Duodenal mucosa (tissue), 2 donors: ENCODE results near the gene MYO7B.
"Not testable (repeated sequence)": the region's sequence is repeated elsewhere in the genome, so short reads cannot be mapped to it uniquely, and the experiment has no call there.

ENCODE experiments used
- H3K27ac ChIP-seq: one replicate; pipeline ENCODE4 v1.7.0; 2013; ENCODE audit warnings: low read depth, low read length
- H3K27me3 ChIP-seq, 2 donors: one replicate each; pipeline ENCODE4 v1.7.0; 2013; ENCODE audit warnings: low read length in 2 of 2, control low read depth in 1 of 2; ENCODE audit not compliant: insufficient read depth in 2 of 2, control insufficient read depth in 1 of 2
- H3K36me3 ChIP-seq, 2 donors: one replicate each; pipeline ENCODE4 v1.7.0; 2013; ENCODE audit warnings: low read length in 2 of 2, control low read depth in 1 of 2; ENCODE audit not compliant: insufficient read depth in 2 of 2, control insufficient read depth in 1 of 2
- H3K4me1 ChIP-seq, 2 donors: one replicate each; pipeline ENCODE4 v1.7.0; 2013; ENCODE audit warnings: low read length in 2 of 2, control low read depth in 1 of 2; ENCODE audit not compliant: insufficient read depth in 2 of 2, control insufficient read depth in 1 of 2
- H3K4me3 ChIP-seq, 2 donors: one replicate each; pipeline ENCODE4 v1.7.0; 2013; ENCODE audit warnings: low read length in 2 of 2, low read depth in 1 of 2
- H3K9ac ChIP-seq, 2 donors: one replicate each; pipeline ENCODE4 v1.7.0; 2013; ENCODE audit warnings: low read length in 2 of 2, low read depth in 1 of 2
- H3K9me3 ChIP-seq, 2 donors: one replicate each; pipeline ENCODE4 v1.7.0; 2013; ENCODE audit warnings: low read length in 2 of 2, control low read depth in 1 of 2; ENCODE audit not compliant: control insufficient read depth in 1 of 2

Gene MYO7B

DNA sequence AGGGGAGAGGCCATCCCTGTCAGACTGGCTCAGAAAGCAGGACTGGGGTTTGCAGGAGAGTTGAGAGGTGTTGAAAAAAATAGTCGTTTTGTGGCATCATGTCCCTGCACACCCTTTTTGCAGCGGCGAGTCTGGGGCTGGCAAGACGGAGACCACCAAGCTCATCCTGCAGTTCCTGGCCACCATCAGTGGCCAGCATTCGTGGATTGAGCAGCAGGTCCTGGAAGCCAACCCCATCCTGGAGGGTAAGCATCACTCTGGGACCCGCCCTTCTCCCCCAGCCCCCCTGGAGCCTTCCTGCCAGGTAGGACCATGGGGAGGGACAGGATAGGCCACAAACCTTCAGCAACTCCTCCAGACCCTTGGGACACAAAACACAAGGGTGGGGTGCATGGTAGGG lies 34.2 kb downstream of the MYO7B start:
- H3K9me3 ChIP-seq, result no peaks in the 10 kb centered on the region
- no peaks in the 10 kb centered on the region for H3K4me1 ChIP-seq
- H3K27ac ChIP-seq, result no peak overlapping the region
- H3K9ac ChIP-seq, result no peak overlapping the region
- H3K36me3 ChIP-seq, result peaks cover 43 to 67% of the 10 kb centered on the region in 2 donors
- no peak overlapping the region for H3K4me3 ChIP-seq
- no peaks in the 10 kb centered on the region for H3K27me3 ChIP-seq

DNA sequence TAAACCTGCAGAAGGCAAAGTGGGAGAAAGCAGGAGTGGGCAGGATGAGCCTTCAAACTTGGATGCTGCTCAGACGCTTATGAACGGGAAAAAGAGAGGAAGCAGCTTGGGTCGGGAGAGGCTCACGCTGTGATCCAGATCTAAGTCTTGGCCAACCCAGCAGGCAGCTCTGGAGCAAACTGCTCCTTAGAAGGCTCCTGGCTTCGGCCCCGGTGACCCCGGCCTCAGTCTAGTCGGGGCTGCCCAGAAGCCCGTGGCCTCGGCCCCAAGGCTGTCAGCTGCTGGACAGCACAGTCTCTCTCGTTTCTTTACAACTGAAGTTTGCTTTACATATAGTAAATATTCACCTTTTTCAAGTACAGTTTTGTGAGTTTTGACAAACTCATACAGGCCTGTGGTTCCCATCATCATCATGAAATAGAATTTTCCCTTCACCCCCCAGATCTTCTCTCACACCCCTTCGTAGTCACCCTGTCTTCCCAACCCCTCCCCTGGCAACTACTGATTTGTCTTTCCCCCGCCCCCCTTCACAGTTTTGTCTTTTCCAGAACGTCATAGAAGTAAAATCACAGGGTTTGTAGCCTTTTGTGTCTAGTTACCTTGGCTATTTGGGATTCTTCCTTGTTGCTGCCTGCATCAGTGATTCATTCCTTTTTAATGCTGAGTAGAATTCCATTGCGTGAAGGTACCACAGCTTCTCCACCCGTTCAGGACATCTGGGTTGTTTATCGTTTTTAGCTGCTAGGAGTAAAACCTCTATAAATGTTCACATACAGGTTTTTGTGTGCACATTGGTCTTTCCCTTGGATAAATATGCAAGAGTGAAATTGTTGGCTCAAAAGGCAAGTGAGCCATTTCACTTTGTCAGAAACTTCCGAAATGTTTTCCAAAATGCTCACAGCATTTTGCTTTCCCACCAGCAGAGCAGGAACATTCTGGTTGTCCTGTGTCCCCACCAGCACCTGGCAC lies 35.1 kb downstream of the MYO7B start:
- no peaks in the 10 kb centered on the region for H3K27me3 ChIP-seq
- no peaks in the 10 kb centered on the region for H3K9me3 ChIP-seq
- H3K36me3 ChIP-seq, result peaks cover 44 to 63% of the 10 kb centered on the region in 2 donors
- H3K27ac ChIP-seq, result no peak overlapping the region
- H3K4me3 ChIP-seq, result no peak overlapping the region
- H3K4me1 ChIP-seq, result no peaks in the 10 kb centered on the region
- H3K9ac ChIP-seq, result no peak overlapping the region

DNA sequence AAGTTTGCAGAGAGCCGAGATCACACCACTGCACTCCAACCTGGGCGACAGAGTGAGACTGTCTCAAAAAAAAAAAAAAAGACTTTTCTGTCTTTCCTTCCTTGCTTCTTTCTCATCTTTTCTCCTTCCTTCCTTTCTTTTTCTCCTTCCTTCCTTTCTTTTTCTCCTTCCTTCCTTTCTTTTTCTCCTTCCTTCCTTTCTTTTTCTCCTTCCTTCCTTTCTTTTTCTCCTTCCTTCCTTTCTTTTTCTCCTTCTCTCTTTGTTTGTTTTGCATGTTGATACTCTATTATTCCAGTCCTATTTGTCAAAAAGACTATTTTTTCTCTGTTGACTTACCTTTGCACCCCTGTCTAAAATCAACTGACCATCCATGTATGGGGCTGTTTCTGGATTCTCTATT lies 36.9 kb downstream of the MYO7B start:
- H3K27me3 ChIP-seq, H3K4me1 ChIP-seq, H3K27ac ChIP-seq, H3K4me3 ChIP-seq, H3K9ac ChIP-seq, H3K9me3 ChIP-seq: not testable (repeated sequence)
- H3K36me3 ChIP-seq, result peaks cover 42 to 52% of the 10 kb centered on the region in 2 donors

DNA sequence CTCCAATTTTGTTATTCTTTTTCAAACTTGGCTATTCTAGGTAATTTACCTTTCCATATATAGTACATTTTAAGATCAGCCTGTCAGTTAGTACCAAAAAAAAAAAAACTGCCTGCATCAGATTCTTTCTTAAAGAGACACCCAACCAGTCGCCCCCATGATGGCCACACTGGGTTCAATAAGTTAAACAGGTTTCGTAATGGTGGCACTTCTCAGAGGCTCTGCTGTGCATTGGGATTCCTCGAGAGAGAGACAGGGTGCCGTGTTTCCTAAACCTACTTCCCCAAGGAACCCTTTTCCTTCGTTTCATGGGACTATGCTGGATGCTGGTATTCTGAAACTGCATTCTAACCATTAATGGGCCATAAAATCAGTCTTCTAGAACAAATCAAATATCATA lies 37.4 kb downstream of the MYO7B start:
- H3K27ac ChIP-seq, result no peak overlapping the region
- no peaks in the 10 kb centered on the region for H3K4me1 ChIP-seq
- no peaks in the 10 kb centered on the region for H3K9me3 ChIP-seq
- no peak overlapping the region for H3K9ac ChIP-seq
- H3K36me3 ChIP-seq, result peaks cover 42 to 51% of the 10 kb centered on the region in 2 donors
- H3K4me3 ChIP-seq, result no peak overlapping the region
- H3K27me3 ChIP-seq, result no peaks in the 10 kb centered on the region

DNA sequence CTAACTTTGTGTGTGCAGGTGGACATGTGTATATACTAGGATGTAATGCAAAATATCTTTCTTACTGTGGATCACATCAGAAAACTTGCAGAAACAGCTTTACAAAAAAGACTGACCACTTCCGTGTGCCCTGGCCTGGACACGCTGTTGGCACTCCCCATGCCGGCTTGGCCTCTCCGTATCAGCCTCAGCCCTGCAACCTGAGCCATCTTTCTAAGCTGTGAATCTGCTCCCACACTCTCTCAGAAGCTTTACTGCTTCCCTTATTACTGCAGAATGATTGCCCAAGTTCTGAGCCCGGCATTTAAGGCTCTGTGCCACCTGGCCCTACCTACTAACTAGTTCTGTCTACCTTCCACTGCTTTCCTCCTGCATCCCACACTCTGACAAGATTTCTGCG lies 37.8 kb downstream of the MYO7B start:
- Histone ChIP-seq H3K4me3 (no peak overlapping the region), H3K27ac (no peak overlapping the region), H3K9me3 (no peaks in the 10 kb centered on the region), H3K27me3 (no peaks in the 10 kb centered on the region), H3K9ac (no peak overlapping the region), H3K36me3 (peaks cover 42 to 50% of the 10 kb centered on the region in 2 donors), H3K4me1 (no peaks in the 10 kb centered on the region)

DNA sequence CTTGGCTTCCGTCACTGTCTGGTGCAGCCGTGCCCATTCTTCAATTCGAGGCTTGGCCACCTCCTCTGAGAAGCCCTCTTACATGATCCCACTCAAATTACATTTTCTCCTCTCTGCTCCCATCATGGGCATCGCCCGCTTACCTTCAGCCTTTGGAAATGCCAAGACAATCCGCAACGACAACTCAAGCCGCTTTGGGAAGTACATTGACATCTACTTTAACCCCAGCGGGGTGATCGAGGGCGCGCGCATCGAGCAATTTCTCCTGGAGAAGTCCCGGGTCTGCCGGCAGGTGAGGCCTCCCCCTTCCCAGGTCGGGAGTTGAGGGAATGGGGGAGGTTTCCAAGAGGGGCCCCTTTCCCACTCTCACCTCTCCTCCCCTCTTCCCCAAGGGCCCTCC lies 38.3 kb downstream of the MYO7B start:
- Histone ChIP-seq H3K9me3 (no peaks in the 10 kb centered on the region), H3K4me1 (no peaks in the 10 kb centered on the region), H3K4me3 (no peak overlapping the region), H3K9ac (no peak overlapping the region), H3K36me3 (peaks cover 41 to 49% of the 10 kb centered on the region in 2 donors), H3K27ac (no peak overlapping the region), H3K27me3 (no peaks in the 10 kb centered on the region)

- H3K4me3 ChIP-seq, result no peak overlapping the region
- H3K9me3 ChIP-seq, result no peaks in the 10 kb centered on the region
- H3K36me3 ChIP-seq, result peaks cover 37 to 45% of the 10 kb centered on the region in 2 donors
- no peak overlapping the region for H3K27ac ChIP-seq
- H3K4me1 ChIP-seq, result no peaks in the 10 kb centered on the region
- H3K9ac ChIP-seq, result no peak overlapping the region
- no peaks in the 10 kb centered on the region for H3K27me3 ChIP-seq
Measured at GRCh38 chr2:127574656-127575055, 39.2 kb downstream of the MYO7B start.

DNA sequence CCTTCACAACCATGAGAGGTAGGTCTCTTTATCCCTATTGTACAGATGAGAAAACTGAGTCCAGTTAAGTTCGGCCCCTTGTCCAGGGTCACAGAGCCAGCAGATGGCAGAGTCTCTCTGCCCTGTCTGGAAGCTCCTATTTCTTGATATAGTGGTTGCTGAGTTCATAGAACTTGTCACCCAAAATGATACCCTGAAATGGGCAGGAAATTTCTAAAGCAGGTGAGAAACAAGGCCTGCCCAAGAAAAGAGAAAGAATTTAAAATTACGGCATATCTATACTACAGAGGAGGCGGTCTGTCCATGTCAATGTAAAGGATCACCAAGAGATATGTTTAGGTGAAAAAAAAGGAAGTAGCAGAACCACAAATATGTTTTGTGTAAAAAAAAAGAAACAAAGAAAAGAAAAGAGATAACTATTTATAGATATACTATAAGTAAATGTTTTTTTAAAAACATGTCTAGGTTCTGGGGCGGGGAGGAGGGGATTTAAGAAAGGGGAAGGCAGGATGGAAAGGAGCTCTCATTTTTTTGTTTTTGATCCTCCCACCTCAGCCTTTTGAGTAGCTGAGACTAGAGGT lies 39.8 kb downstream of the MYO7B start:
- Histone ChIP-seq H3K4me1 (no peaks in the 10 kb centered on the region), H3K9me3 (no peaks in the 10 kb centered on the region), H3K4me3 (no peak overlapping the region), H3K9ac (no peak overlapping the region), H3K27ac (no peak overlapping the region), H3K27me3 (no peaks in the 10 kb centered on the region), H3K36me3 (peaks cover 33 to 46% of the 10 kb centered on the region in 2 donors)

DNA sequence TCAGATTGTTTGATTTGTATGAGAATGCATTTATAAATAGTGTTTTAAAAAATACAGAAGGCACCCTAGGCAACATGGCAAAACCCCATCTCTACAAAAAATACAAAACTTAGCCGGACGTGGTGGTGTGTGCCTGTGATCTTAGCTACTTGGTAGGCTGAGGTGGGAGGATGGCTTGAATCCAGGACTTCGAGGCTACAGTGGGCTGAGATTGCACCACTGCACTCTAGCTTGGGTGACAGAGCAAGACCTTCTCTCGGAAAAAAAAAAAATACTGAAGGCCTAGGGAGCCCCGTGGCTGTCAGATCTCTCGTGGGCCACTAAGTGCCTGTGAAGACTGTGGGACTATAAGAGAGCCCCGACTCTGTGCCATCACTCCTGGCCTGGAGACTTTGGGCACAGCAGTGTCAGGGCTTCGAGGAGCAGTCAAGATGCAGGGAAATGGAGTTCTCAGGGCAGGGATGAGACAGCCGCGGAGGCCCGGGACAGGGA lies 40.5 kb downstream of the MYO7B start:
- Histone ChIP-seq H3K36me3 (peaks cover 33 to 43% of the 10 kb centered on the region in 2 donors), H3K4me3 (no peak overlapping the region), H3K27ac (no peak overlapping the region), H3K9me3 (no peaks in the 10 kb centered on the region), H3K4me1 (no peaks in the 10 kb centered on the region), H3K27me3 (no peaks in the 10 kb centered on the region), H3K9ac (no peak overlapping the region)

GRCh38 chr2:127576433-127577207 lies 41.1 kb downstream of the MYO7B start:
- no peak overlapping the region for H3K9ac ChIP-seq
- no peaks in the 10 kb centered on the region for H3K4me1 ChIP-seq
- H3K27ac ChIP-seq, result no peak overlapping the region
- no peaks in the 10 kb centered on the region for H3K27me3 ChIP-seq
- no peak overlapping the region for H3K4me3 ChIP-seq
- peaks cover 33 to 50% of the 10 kb centered on the region in 2 donors for H3K36me3 ChIP-seq
- no peaks in the 10 kb centered on the region for H3K9me3 ChIP-seq
